Fibroblast of pulmonary artery (primary cell): ENCODE measurements around the gene CABCOCO1.

Source experiments
- DNase-seq: peaks from one replicate; pipeline ENCODE4 v3.0.0-alpha.2; 2010; ENCODE audit warnings: low read depth
- H3K4me3 ChIP-seq: replicated peaks from 2 replicates; pipeline ENCODE4 v1.5.1; 2011; ENCODE audit warnings: low read depth, mild to moderate bottlenecking, control low read depth, low read length, moderate library complexity
- TF ChIP-seq, protein P1 (sequence below): IDR thresholded peaks from 2 replicates; pipeline ENCODE4 v1.5.1; 2011; ENCODE audit warnings: mild to moderate bottlenecking, control low read depth, low read length, inconsistent platforms; ENCODE audit errors: missing control alignments

The CABCOCO1 gene

DNA sequence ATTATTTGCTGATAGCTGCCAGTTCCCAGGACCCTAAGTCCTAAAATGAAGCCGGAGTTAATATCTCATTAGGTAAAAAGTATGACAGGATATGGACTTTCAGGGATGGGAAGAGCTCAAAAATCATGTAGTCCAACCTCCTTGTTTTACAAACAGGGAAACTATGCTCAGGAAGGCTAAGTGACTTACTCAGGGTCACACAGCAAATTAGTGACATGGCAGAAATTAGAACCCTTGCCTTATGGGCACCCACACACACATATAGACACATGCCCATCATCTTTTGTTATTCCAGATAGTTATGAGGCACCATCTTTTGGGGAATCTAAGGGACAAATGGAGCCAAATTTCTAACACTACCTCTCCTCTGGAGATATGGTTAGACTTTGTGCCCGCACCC lies 147.5 kb downstream of the CABCOCO1 start:
- no peak overlapping the region for H3K4me3 ChIP-seq
- no peak for DNase-seq
- TF ChIP-seq, protein P1, sequence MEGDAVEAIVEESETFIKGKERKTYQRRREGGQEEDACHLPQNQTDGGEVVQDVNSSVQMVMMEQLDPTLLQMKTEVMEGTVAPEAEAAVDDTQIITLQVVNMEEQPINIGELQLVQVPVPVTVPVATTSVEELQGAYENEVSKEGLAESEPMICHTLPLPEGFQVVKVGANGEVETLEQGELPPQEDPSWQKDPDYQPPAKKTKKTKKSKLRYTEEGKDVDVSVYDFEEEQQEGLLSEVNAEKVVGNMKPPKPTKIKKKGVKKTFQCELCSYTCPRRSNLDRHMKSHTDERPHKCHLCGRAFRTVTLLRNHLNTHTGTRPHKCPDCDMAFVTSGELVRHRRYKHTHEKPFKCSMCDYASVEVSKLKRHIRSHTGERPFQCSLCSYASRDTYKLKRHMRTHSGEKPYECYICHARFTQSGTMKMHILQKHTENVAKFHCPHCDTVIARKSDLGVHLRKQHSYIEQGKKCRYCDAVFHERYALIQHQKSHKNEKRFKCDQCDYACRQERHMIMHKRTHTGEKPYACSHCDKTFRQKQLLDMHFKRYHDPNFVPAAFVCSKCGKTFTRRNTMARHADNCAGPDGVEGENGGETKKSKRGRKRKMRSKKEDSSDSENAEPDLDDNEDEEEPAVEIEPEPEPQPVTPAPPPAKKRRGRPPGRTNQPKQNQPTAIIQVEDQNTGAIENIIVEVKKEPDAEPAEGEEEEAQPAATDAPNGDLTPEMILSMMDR = no peak

DNA sequence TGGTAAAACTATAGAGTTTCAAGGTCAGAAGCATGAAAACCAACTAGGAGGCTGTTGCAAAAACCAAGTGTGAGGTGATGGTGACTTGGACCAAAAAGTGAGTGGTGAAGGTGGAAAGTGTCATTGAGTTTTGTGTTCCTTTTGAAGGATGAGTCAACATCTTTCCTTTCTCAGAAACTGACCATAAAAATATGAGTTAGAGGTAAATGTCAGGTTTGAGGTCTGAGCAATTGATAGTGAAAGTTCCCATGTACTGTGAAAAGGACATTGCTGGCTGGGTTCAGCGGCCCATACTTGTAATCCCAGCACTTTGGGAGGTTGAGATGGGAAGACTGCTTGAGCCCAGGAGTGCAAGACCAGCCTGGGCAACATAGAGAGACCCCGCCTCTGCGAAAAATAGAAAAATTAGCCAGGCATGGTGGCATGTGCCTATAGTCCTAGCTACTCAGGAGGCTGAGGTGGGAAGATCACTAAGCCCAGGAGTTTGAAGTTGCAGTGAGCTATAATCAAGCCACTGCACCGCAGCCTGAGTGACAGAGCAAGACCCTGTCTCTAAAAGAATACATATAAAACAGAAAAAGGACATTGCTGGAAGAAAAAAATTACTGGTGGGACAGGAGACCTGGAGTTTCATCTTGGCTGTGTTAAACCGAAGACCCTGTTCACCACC lies 149.5 kb downstream of the CABCOCO1 start:
- TF ChIP-seq, protein P1 = no peak
- H3K4me3 ChIP-seq = no peak overlapping the region
- DNase-seq = no peak

DNA sequence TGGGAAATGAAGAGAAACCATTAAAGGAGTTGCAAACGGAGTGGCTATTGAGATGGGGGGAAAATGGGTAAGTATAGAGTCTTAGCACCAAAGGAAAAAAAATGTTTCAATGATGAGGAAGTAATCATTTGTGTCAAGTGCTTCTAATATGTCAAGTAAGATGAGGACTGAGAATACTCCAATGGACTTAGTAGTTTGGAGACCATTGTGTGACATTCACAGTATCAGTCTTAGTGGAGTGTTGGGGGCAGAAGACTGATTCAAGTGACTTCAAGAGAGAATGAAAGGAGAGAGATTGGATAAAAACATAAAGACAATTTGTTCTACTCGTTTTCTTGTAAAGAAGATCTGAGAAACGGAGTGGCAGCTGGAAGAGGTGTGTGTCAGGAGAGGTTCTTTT lies 150.2 kb downstream of the CABCOCO1 start:
- H3K4me3 ChIP-seq = no peak overlapping the region
- TF ChIP-seq, protein P1 = no peak
- no peak for DNase-seq

DNA sequence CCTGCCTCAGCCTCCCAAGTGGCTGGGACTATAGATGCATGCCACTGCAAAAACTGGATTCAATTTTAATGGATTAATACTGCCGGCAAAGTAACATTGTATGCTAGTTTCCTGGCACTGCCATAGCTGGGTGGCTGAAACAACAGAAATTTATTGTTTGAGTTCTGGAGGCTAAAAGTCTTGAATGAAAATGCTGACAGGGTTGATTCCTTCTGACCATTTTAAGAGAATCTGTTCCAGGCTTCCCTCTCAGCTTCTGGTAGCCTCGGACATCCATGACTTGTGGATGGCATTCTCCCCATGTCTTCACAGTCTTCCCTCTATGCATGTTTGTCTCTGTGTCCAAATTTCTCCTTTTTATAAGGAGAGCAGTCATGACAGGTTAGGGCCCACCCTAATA lies 151.4 kb downstream of the CABCOCO1 start:
- H3K4me3 ChIP-seq = no peak overlapping the region
- DNase-seq = no peak
- TF ChIP-seq, protein P1 = no peak

DNA sequence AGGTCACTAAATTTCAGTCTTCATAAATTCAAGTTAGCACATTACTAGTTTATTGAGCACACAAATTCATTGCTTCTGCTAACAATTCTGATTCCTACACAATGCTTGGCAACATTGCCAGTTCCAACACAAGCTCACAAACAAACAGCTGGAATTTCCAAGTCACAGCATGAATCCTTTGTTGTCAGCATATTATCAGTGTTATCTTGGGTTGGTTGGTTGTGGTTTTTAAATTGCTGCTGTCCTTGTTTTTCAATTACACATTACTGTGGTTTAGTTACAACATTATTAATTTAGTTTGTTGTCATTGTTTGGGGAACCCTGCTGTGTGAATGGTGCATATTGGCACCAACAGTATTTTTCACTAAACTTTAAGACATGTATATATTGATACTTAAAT lies 152.8 kb downstream of the CABCOCO1 start:
- TF ChIP-seq, protein P1 = no peak
- H3K4me3 ChIP-seq = no peak overlapping the region
- DNase-seq = peak; percentile 37
